GM10248 (cell line): ENCODE measurements around the gene DHRS7C.

Source experiments
- CTCF ChIA-PET: fragments of 300-600 bp; sonication (Branson Sonifier 250); formaldehyde crosslinking; extraction: SDS; loops from one replicate; lab custom pipeline; 2021; ENCODE audit warnings: antibody characterized with exemption; lab: Yijun Ruan, JAX
- POLR2A ChIA-PET: fragments of 350-650 bp; sonication (Branson Sonifier 250); formaldehyde crosslinking; extraction: SDS; loops from one replicate; lab custom pipeline; 2020; ENCODE audit warnings: antibody characterized with exemption; lab: Yijun Ruan, JAX
- DNase-seq: peaks from one replicate; pipeline ENCODE4 v3.0.0; 2012; ENCODE audit errors: extremely low spot score
- TF ChIP-seq, protein P1 (sequence below): IDR thresholded peaks from 2 replicates; pipeline ENCODE4 v1.5.1; 2012; ENCODE audit warnings: mild to moderate bottlenecking, low read depth; ENCODE audit errors: extremely low read depth, missing control alignments, control extremely low read depth

Gene DHRS7C

DNA sequence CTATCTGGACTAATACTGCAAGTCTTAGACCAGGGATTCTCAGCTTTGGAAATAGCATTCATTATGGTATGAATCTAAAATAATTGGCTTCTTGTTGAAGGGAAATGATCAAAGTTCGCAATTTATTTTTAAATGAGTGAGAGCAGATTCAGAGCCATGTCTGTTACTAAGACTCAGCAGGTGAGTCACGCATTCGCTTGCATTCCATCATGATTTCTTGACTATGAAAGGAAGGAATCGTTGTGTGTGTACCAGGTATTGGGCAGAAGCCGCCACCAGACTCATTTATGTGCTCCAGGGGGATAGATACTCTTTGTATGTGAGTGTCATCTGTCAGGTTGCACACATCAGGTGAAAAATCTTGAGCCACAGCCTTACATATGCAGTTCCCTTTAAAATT is 19.7 kb upstream of the DHRS7C start:
- POLR2A ChIA-PET, result no interaction called here
- no peak for DNase-seq
- TF ChIP-seq, protein P1, sequence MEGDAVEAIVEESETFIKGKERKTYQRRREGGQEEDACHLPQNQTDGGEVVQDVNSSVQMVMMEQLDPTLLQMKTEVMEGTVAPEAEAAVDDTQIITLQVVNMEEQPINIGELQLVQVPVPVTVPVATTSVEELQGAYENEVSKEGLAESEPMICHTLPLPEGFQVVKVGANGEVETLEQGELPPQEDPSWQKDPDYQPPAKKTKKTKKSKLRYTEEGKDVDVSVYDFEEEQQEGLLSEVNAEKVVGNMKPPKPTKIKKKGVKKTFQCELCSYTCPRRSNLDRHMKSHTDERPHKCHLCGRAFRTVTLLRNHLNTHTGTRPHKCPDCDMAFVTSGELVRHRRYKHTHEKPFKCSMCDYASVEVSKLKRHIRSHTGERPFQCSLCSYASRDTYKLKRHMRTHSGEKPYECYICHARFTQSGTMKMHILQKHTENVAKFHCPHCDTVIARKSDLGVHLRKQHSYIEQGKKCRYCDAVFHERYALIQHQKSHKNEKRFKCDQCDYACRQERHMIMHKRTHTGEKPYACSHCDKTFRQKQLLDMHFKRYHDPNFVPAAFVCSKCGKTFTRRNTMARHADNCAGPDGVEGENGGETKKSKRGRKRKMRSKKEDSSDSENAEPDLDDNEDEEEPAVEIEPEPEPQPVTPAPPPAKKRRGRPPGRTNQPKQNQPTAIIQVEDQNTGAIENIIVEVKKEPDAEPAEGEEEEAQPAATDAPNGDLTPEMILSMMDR, result no peak
- CTCF ChIA-PET, result no interaction called here

DNA sequence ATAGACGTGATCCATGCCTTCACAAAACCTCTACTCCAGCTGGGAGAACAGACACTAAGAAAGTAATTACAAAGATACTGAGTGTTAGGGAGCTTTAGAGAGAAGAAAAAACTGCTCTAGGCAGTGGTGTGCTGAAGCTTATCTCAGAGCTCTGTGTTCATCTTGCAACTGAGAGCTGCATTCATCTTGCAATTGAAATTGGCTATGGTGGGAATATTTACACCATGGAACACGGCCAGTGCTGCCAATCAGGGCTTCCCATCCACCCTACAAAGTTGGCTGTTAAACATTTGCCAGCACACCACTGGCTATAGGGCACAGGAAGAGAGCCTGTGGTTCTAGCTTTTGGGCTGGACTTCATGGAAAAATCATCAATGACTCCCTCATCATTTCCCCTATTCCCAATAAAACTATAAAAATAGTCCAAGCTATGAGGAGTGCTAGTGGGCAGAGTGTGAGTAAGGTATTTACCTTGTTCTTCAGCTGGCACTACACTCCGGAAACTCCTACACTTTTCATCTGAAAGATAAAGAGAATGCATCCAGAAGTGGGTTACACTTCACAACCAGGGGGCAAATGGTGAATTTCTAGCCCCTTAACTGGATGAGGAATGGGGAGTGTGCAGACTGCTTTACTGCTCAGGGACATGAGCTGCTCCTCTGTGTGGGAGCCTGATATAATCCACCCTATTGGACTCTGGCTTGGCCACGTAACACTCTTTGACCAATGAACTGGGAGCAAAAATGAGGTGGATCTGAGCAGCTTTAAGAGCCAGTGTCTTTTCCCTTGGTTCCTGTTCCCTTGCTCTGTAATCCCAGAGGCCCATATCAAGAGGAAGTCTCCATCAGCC is 18.9 kb upstream of the DHRS7C start:
- POLR2A ChIA-PET, result no interaction called here
- TF ChIP-seq, protein P1, result no peak
- CTCF ChIA-PET, result interaction anchor here (0.9 kb wide), 1 partner anchor 21 kb away, joined by 3 read pairs; no protein-coding TSS in a partner anchor
- DNase-seq, result no peak

DNA sequence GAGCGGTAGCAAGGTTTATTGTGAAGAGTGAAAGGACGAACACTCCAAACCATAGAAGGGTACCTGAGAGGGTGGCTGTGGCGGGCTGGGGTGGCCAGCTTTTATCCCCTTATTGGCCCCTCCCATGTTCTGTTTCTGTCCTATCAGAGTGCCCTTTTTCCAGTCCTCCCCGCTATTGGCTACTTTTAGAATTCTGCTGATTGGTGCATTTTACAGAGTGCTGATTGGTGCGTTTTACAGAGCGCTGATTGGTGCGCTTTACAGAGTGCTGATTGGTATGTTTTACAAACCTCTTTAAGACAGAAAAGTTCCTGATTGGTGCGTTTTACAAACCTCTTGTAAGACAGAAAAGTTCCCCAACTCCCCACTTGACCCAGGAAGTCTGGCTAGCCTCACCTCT is 18.0 kb upstream of the DHRS7C start:
- ChIA-PET POLR2A (no interaction called here), CTCF (interaction anchor here (0.9 kb wide), 1 partner anchor 22 kb away, joined by 3 read pairs; no protein-coding TSS in a partner anchor)
- DNase-seq, result no peak
- TF ChIP-seq, protein P1, result no peak

DNA sequence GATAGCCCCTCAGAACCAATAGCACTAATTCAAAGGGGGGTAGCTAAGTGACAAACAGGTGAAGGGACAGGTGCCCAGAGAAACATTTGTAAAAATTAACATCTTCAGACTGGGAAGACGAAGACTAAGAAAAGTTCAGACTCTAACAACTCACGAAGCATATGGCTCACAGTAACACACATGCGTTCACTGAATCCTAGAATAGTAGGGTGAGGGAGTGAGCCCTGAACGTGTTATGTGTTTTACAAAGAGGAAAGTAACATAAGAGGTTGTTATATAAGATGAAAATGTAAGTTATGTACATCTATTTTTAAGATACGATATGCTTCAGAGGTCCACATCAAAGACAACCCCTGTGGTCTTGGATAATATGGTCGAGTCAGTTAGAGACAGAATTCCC is 15.3 kb upstream of the DHRS7C start:
- TF ChIP-seq, protein P1, result no peak
- DNase-seq, result no peak
- CTCF ChIA-PET, result no interaction called here
- POLR2A ChIA-PET, result no interaction called here

DNA sequence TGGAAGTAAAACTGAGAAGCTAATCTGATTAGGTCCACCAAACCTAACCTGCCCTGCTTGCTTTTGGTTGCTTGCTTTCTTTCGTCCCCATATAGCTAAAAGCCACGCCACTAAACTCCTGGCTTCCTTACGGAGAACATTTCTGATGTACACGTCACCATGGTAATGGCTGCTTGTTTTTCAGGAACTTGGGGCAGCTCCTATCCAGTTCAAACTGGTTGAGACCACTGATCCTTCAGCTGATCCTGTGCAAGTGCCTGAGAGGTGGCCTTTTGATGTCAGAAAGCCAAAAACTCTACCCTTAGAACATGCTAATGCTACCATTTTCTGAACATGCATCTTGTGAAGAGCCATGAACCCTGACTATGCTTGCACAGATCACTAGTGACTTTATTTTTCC is 14.4 kb upstream of the DHRS7C start:
- TF ChIP-seq, protein P1, result no peak
- no peak for DNase-seq
- ChIA-PET CTCF (no interaction called here), POLR2A (no interaction called here)

DNA sequence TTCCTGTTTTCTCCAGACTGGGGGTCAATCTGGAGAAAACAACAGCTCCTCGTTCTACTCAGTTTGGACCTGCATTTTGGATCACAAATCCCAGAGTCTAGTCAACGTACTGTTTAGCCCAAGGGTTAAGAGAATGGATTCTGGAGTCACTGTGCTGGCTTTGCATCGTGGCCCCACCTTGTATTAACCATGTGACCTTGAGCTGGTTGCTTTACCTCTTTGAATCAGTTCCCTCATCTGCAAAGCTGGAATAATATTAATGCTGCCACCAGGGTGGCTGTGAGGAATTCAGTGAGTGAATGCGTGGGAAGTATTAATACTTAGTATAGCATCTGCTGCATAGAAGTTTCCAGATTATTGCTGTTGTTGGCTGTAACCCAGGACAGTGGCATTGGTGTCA is 11.3 kb upstream of the DHRS7C start:
- POLR2A ChIA-PET, result no interaction called here
- TF ChIP-seq, protein P1, result no peak
- CTCF ChIA-PET, result no interaction called here
- DNase-seq, result no peak
